SK-N-SH (cell line): Measurements from ENCODE around the gene EPB41L4B. TPM values are rescaled to one million over a fixed set of nuclear protein-coding genes. Genes with fewer than 3 reads are reported as not detected.

ENCODE experiments used
- CTCF ChIA-PET: fragments of 300-600, 350-600 bp; formaldehyde crosslinking; extraction: SDS; loops from one replicate; lab custom pipeline; 2021; lab: Yijun Ruan, JAX
- POLR2A ChIA-PET: fragments of 350-600 bp; sonication (Branson Sonifier 250); formaldehyde crosslinking; extraction: SDS; loops from one replicate; lab custom pipeline; 2020; ENCODE audit warnings: antibody characterized with exemption, inconsistent platforms; lab: Yijun Ruan, JAX
- DNase-seq: peaks from one replicate; pipeline ENCODE4 v3.0.0; 2012
- H2AFZ ChIP-seq: fragments of 200-600 bp; sonication (generic); 2 replicates; pipeline ENCODE4 v1.8.1; 2016; ENCODE audit warnings: antibody characterized with exemption, mild to moderate bottlenecking, low read depth
- H3F3A ChIP-seq: fragments of 200-600 bp; sonication (generic); replicated peaks from 2 replicates; pipeline ENCODE3; 2016; ENCODE audit warnings: antibody characterized with exemption, mild to moderate bottlenecking; ENCODE audit not compliant: insufficient read depth
- H3K27ac ChIP-seq, 2 experiments: fragments of 200-500 bp in 1 of 2; fragments of 200-600 bp in 1 of 2; sonication (Bioruptor generic) in 1 of 2; sonication (generic), shearing (Covaris generic) in 1 of 2; 2 replicates each; pipeline versions ENCODE4 v1.5.1 to v1.6.1; 2014 to 2016; ENCODE audit warnings: low read depth in 2 of 2, inconsistent platforms in 1 of 2, low read length in 1 of 2, mild to moderate bottlenecking in 1 of 2, mixed read lengths in 1 of 2
- H3K27me3 ChIP-seq: fragments of 200-600 bp; sonication (generic), shearing (Covaris generic); 2 replicates; pipeline ENCODE4 v1.6.1; 2016; ENCODE audit warnings: mixed run types; ENCODE audit not compliant: insufficient read depth
- H3K36me3 ChIP-seq, 2 experiments: fragments of 200-500 bp in 1 of 2; fragments of 200-600 bp in 1 of 2; sonication (Bioruptor generic) in 1 of 2; sonication (generic) in 1 of 2; replicated peaks in 1 of 2; 2 replicates each; pipeline versions ENCODE3 to v1.5.1; 2014 to 2016; ENCODE audit warnings: low read length in 1 of 2, mild to moderate bottlenecking in 1 of 2; ENCODE audit not compliant: insufficient read depth in 2 of 2, control insufficient read depth in 1 of 2
- H3K4me1 ChIP-seq, 2 experiments: fragments of 200-500 bp in 1 of 2; fragments of 200-600 bp in 1 of 2; sonication (Bioruptor generic) in 1 of 2; sonication (generic), shearing (Covaris generic) in 1 of 2; 2 replicates each; pipeline versions ENCODE4 v1.5.1 to v1.6.1; 2014 to 2016; ENCODE audit warnings: low read depth in 1 of 2, low read length in 1 of 2, mixed run types in 1 of 2; ENCODE audit not compliant: insufficient read depth in 2 of 2, control insufficient read depth in 1 of 2
- H3K4me2 ChIP-seq: fragments of 200-600 bp; sonication (generic), shearing (Covaris generic); 2 replicates; pipeline ENCODE4 v1.6.1; 2017; ENCODE audit warnings: mixed run types
- H3K4me3 ChIP-seq, 2 experiments: fragments of 200-500 bp in 1 of 2; fragments of 200-600 bp in 1 of 2; sonication (Bioruptor generic) in 1 of 2; sonication (generic), shearing (Covaris generic) in 1 of 2; 2 replicates each; pipeline versions ENCODE4 v1.5.1 to v1.8.1; 2014 to 2016; ENCODE audit warnings: low read depth in 2 of 2, inconsistent platforms in 1 of 2, low read length in 1 of 2, mild to moderate bottlenecking in 1 of 2, mixed read lengths in 1 of 2, moderate library complexity in 1 of 2
- H3K79me2 ChIP-seq: fragments of 200-600 bp; sonication (generic); 2 replicates; pipeline ENCODE4 v1.8.1; 2017; ENCODE audit warnings: mild to moderate bottlenecking; ENCODE audit not compliant: insufficient read depth
- H3K9ac ChIP-seq: fragments of 200-600 bp; sonication (generic); 2 replicates; pipeline ENCODE4 v1.6.1; 2017; ENCODE audit warnings: mixed run types
- H3K9me2 ChIP-seq: fragments of 200-600 bp; sonication (generic); 2 replicates; pipeline ENCODE4 v1.6.1; 2017; ENCODE audit warnings: mixed run types
- H3K9me3 ChIP-seq: fragments of 200-600 bp; sonication (generic); 2 replicates; pipeline ENCODE4 v1.6.1; 2017; ENCODE audit warnings: mixed run types, mild to moderate bottlenecking, moderate library complexity
- H4K20me1 ChIP-seq: fragments of 200-600 bp; sonication (generic); 2 replicates; pipeline ENCODE4 v1.6.1; 2017; ENCODE audit warnings: mild to moderate bottlenecking, mixed run types; ENCODE audit not compliant: insufficient read depth
- CHD2 ChIP-seq: fragments of 150-350 bp; IDR thresholded peaks from 2 replicates; pipeline ENCODE4 v1.6.1; 2018; ENCODE audit warnings: low read length; ENCODE audit not compliant: partially characterized antibody
- EZH2phosphoT487 ChIP-seq: fragments of 200-600 bp; sonication (generic); IDR thresholded peaks from 2 replicates; pipeline ENCODE4 v1.6.1; 2017; ENCODE audit warnings: low read depth, mixed run types, mild to moderate bottlenecking, antibody characterized with exemption, moderate library complexity, borderline replicate concordance
- FOSL2 ChIP-seq: IDR thresholded peaks from 2 replicates; pipeline ENCODE4 v1.4.0; 2012; ENCODE audit warnings: low read depth, mild to moderate bottlenecking, moderate library complexity, borderline replicate concordance
- MXI1 ChIP-seq: IDR thresholded peaks from 2 replicates; pipeline ENCODE4 v1.6.1; 2012; ENCODE audit warnings: mild to moderate bottlenecking, low read depth, low read length, improper control_type of control experiment
- PBX3 ChIP-seq: IDR thresholded peaks from 2 replicates; pipeline ENCODE4; 2012
- RAD21 ChIP-seq: IDR thresholded peaks from 2 replicates; pipeline ENCODE4 v1.6.1; 2012; ENCODE audit warnings: mild to moderate bottlenecking, low read length
- RXRA ChIP-seq: IDR thresholded peaks from 2 replicates; pipeline ENCODE4 v1.4.0; 2012; ENCODE audit warnings: low read depth, mild to moderate bottlenecking, borderline replicate concordance
- SIN3A ChIP-seq: IDR thresholded peaks from 2 replicates; pipeline ENCODE4 v1.6.1; 2012; ENCODE audit warnings: low read depth, mild to moderate bottlenecking, low read length, moderate library complexity, borderline replicate concordance
- TAF1 ChIP-seq: IDR thresholded peaks from 2 replicates; pipeline ENCODE4 v1.6.1; 2012; ENCODE audit warnings: low read depth, mild to moderate bottlenecking, low read length, moderate library complexity, borderline replicate concordance
- TEAD4 ChIP-seq: IDR thresholded peaks from 2 replicates; pipeline ENCODE4 v1.4.0; 2012; ENCODE audit warnings: mild to moderate bottlenecking, borderline replicate concordance; ENCODE audit not compliant: insufficient read depth
- YY1 ChIP-seq: IDR thresholded peaks from 2 replicates; pipeline ENCODE4 v1.4.0; 2012; ENCODE audit warnings: low read depth, mild to moderate bottlenecking
- WGBS: methylation state at CpG from one replicate; pipeline ENCODE4 v1.1.6; 2017; ENCODE audit warnings: low lambda C conversion rate; 5-methylcytosine and 5-hydroxymethylcytosine counted together
- polyA plus RNA-seq, 3 experiments: library from polyadenylated mRNA; depleted of rRNA; stranded (reverse); fragments of >200 nt; gene quantifications; 2 replicates each; pipeline ENCODE4 v1.2.3, GENCODE V29; 2012
- TF ChIP-seq, protein P1 (sequence below): fragments of 150-350 bp; IDR thresholded peaks from 2 replicates; pipeline ENCODE4 v1.6.1; 2016; ENCODE audit warnings: mild to moderate bottlenecking, low read depth, low read length
- TF ChIP-seq, protein P2 (sequence below): IDR thresholded peaks from 2 replicates; pipeline ENCODE4 v1.4.0; 2012; ENCODE audit warnings: low read depth, borderline replicate concordance
- TF ChIP-seq, protein P3 (sequence below): IDR thresholded peaks from 2 replicates; pipeline ENCODE4 v1.6.1; 2012; ENCODE audit warnings: mild to moderate bottlenecking, low read depth, low read length, moderate library complexity

Gene EPB41L4B
- polyA plus RNA-seq, 1 of the 3 experiments (the other 2 are of a cell fraction): 0.59 TPM

GRCh38 chr9:109270971-109271925, 49.6 kb downstream of the EPB41L4B start:
- TF ChIP-seq SIN3A: no peak
- TF ChIP-seq RXRA: no peak
- TF ChIP-seq MXI1: no peak
- TF ChIP-seq, protein P1, sequence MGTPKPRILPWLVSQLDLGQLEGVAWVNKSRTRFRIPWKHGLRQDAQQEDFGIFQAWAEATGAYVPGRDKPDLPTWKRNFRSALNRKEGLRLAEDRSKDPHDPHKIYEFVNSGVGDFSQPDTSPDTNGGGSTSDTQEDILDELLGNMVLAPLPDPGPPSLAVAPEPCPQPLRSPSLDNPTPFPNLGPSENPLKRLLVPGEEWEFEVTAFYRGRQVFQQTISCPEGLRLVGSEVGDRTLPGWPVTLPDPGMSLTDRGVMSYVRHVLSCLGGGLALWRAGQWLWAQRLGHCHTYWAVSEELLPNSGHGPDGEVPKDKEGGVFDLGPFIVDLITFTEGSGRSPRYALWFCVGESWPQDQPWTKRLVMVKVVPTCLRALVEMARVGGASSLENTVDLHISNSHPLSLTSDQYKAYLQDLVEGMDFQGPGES: no peak
- no peak for TF ChIP-seq RAD21
- TF ChIP-seq TAF1: no peak
- TF ChIP-seq, protein P2, sequence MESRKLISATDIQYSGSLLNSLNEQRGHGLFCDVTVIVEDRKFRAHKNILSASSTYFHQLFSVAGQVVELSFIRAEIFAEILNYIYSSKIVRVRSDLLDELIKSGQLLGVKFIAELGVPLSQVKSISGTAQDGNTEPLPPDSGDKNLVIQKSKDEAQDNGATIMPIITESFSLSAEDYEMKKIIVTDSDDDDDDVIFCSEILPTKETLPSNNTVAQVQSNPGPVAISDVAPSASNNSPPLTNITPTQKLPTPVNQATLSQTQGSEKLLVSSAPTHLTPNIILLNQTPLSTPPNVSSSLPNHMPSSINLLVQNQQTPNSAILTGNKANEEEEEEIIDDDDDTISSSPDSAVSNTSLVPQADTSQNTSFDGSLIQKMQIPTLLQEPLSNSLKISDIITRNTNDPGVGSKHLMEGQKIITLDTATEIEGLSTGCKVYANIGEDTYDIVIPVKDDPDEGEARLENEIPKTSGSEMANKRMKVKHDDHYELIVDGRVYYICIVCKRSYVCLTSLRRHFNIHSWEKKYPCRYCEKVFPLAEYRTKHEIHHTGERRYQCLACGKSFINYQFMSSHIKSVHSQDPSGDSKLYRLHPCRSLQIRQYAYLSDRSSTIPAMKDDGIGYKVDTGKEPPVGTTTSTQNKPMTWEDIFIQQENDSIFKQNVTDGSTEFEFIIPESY: no peak
- CTCF ChIA-PET: no interaction called here
- POLR2A ChIA-PET: interaction anchor here (1.0 kb wide), 1 partner anchor 48 kb away, joined by 3 read pairs; no protein-coding TSS in a partner anchor

DNA sequence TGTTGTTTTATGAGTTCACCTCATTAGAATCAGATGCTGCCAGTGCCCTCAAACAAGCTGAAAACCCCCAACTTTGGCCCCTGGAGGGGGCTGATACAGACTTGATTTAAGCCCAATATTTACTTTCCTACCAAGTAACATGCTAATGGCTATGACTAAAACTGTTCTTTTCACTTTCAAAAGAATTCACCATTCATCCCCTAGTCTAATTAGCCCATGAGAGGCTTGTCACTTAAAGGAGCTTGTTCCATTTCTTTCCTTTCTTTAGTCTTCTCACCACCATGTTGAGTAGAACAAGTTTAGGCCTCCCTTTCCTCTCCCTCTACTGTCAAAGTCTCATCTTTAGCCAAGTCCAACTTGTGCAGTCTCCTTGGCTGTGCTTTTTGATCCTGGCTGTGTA, 50.4 kb downstream of the EPB41L4B start:
- H3K4me2 ChIP-seq: no peak overlapping the region
- no peaks in the 10 kb centered on the region for H3K36me3 ChIP-seq
- H3K27me3 ChIP-seq: no peaks in the 10 kb centered on the region
- no peaks in the 10 kb centered on the region for H3F3A ChIP-seq
- H4K20me1 ChIP-seq: no peaks in the 10 kb centered on the region
- no peak overlapping the region for H2AFZ ChIP-seq
- H3K79me2 ChIP-seq: no peaks in the 10 kb centered on the region
- TF ChIP-seq YY1: no peak
- TF ChIP-seq EZH2phosphoT487: no peak
- TF ChIP-seq FOSL2: no peak
- TF ChIP-seq, protein P3, sequence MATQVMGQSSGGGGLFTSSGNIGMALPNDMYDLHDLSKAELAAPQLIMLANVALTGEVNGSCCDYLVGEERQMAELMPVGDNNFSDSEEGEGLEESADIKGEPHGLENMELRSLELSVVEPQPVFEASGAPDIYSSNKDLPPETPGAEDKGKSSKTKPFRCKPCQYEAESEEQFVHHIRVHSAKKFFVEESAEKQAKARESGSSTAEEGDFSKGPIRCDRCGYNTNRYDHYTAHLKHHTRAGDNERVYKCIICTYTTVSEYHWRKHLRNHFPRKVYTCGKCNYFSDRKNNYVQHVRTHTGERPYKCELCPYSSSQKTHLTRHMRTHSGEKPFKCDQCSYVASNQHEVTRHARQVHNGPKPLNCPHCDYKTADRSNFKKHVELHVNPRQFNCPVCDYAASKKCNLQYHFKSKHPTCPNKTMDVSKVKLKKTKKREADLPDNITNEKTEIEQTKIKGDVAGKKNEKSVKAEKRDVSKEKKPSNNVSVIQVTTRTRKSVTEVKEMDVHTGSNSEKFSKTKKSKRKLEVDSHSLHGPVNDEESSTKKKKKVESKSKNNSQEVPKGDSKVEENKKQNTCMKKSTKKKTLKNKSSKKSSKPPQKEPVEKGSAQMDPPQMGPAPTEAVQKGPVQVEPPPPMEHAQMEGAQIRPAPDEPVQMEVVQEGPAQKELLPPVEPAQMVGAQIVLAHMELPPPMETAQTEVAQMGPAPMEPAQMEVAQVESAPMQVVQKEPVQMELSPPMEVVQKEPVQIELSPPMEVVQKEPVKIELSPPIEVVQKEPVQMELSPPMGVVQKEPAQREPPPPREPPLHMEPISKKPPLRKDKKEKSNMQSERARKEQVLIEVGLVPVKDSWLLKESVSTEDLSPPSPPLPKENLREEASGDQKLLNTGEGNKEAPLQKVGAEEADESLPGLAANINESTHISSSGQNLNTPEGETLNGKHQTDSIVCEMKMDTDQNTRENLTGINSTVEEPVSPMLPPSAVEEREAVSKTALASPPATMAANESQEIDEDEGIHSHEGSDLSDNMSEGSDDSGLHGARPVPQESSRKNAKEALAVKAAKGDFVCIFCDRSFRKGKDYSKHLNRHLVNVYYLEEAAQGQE: no peak
- TF ChIP-seq, protein P2: no peak
- TF ChIP-seq PBX3: no peak
- no peak for TF ChIP-seq CHD2
- TF ChIP-seq TEAD4: no peak
- no peak for TF ChIP-seq RAD21
- peaks cover 4% of the 10 kb centered on the region; the same call in 1 of the 2 replicates for H3K9me3 ChIP-seq
- H3K9me2 ChIP-seq: no peaks in the 10 kb centered on the region
- peaks cover 0 to 15% of the 10 kb centered on the region in 2 experiments; a peak in 2 of 4 replicates for H3K4me1 ChIP-seq
- no peak overlapping the region for H3K9ac ChIP-seq
- ChIA-PET CTCF (interaction anchor here (0.5 to 1.6 kb wide), 3 partner anchors 10 to 36 kb away, joined by 3 to 5 read pairs (median 5); no protein-coding TSS in a partner anchor), POLR2A (no interaction called here)
- no peak for DNase-seq
- no peak overlapping the region for H3K27ac ChIP-seq
- no peak overlapping the region for H3K4me3 ChIP-seq

More at GRCh38 chr9:109270971-109271925, 49.6 kb downstream of the EPB41L4B start:
- peak; percentile 49 for DNase-seq
- Histone ChIP-seq H3F3A (no peaks in the 10 kb centered on the region), H3K9ac (no peak overlapping the region), H3K4me3 (no peak overlapping the region), H3K4me1 (peaks cover 0 to 12% of the 10 kb centered on the region in 2 experiments; a peak in 2 of 4 replicates), H3K9me2 (no peaks in the 10 kb centered on the region), H3K27me3 (no peaks in the 10 kb centered on the region), H4K20me1 (no peaks in the 10 kb centered on the region), H3K4me2 (no peak overlapping the region), H3K36me3 (no peaks in the 10 kb centered on the region), H3K79me2 (no peaks in the 10 kb centered on the region), H2AFZ (no peak overlapping the region), H3K9me3 (peaks cover 4% of the 10 kb centered on the region; the same call in 1 of the 2 replicates), H3K27ac (no peak overlapping the region)
- 62% methylated on average over 13 of the region's 15 CpGs for WGBS
